SHP77 (cell line): ENCODE data around the gene DEGS2.
A peak's percentile ranks its signal among the peaks of the same experiment; 100 is the strongest.

ENCODE experiments used
- DNase-seq, 2 experiments: peaks; one replicate each; lab custom pipeline; 2025; lab: John Stamatoyannopoulos, UW

Gene DEGS2

GRCh38 chr14:100148837-100149731 is 10.4 kb downstream of the DEGS2 start:
- DNase-seq: no peak

DNA sequence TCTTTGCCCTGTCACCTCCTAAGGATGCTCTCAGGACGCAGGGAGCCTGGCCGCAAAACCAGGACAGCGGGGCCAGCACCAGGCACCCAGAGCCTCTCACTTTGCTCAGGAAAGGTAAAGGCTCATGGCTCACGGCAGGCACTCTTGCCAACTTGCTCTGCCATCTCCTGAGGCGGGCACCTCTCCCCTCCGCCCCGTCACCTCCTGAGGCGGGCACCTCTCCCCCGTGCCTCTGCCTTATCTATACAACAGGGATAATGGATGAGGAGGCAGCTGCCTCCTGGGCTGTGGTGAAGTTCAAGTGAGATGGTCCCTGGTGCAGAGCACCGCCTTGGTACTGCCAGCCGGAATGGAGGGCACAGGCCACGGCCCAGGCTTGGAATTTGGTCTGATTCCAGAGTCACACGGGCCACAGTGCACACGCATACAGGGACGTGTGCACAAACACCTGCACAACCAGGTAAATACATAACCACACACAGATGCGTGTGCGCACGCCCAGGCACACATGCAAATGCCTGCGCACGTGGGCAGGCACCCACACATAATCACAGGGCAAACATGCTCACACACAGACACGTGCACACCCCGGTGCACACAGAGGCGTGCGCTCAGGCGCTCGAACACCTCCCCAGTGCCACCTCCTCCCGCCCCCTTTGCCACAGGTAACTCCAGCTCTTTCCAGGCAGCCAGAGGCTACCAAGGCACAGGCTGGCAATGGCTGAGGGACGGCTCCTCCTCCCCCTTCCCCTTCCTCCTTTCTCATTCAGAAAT is 11.6 kb downstream of the DEGS2 start:
- DNase-seq: no peak

DNA sequence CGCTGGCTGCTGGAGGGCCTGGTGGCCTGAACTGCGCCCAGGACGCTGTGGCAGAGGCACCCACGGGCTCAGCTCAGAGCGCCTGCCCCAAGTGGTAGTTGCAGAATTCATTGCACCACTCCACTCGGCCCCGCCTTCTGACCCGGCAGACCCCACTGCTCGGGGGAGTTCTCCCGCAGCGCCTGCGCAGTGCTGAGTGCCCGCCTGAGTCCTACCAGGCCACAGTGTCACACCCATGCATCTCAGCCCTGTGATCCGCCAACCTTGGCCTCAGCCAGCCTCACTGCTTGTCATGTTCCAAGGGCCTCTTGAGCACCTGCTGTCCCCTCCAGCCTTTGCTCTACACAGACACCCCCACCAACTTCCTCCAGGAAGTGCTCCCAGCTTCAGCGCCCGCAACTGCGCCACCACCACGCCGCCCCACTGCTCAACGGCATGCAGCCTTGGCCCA is 12.2 kb downstream of the DEGS2 start:
- DNase-seq: no peak

- no peak for DNase-seq
Measured at GRCh38 chr14:100146531-100147091, 12.8 kb downstream of the DEGS2 start.

DNA sequence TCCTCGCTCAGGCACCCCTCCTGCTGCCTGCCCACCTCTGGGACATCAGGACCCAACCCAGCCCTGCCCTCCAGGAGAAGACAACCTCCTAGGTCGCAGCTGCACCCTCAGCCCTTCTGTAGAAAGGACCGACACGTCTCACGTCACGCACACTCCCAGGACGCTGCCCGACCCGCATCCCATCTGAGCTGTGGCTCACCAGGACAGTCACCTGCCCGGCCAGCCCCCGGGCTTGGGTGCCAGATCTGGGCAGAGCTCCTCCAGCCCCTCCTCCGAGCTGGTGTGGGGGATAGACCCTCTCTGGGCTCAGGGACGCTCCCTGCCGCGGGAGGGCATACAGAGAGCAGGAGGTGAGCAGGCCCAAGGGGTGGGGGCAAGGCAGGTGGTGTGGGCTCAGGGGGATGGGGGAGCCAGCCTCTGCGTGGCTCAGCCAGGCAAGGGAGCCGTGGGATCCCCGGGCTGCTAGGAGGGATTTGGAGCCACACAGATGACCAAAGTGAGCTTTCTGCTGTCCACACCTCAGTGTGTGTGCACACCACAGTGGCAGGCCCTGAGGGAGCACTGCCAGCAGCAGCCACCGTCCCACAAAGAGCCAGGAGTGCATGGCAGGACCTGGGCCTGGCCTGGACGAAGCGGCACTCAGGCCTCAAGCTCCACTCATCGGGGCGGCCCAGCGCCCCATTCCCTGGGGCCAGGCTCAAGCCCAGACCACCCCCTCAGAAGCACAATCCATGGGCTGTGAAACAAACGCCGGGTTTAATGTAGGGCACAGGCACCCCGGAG is 13.6 kb downstream of the DEGS2 start:
- no peak for DNase-seq

DNA sequence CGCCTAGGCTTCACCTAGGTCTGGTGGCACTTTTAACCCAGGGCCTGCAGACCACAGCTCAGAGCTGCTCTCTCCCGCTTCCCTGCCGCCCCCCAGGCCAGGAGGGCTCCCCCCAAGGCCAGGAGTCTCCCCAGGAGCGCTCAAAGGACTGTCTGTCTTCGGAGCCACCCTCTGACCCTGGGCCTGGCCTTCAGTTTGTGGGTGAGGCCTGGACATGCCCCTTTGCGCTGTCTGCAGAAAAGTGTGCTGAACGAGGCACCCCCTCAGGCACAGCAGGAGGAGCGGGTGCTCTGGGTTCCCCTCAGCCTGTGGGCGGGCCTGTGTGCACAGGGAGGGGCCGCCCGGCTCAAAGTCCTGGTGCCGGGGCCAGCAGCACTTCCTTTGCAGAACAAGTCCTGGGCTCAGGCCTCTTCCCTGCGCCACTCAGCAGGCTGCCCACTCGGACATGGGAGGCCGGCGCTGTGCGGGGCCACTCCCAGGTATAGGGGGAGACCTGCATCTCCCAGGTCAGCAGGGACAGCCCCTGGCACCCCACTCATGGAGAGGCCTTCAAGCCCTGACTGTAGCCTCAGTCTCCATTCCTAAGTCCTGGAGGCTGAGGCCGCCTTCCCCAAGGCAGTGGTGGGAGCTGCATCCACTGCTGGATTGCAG is 14.3 kb downstream of the DEGS2 start:
- no peak for DNase-seq

GRCh38 chr14:100144645-100144995 is 14.8 kb downstream of the DEGS2 start:
- DNase-seq: no peak

- no peak for DNase-seq
Measured at GRCh38 chr14:100143934-100144333, 15.5 kb downstream of the DEGS2 start.

DNA sequence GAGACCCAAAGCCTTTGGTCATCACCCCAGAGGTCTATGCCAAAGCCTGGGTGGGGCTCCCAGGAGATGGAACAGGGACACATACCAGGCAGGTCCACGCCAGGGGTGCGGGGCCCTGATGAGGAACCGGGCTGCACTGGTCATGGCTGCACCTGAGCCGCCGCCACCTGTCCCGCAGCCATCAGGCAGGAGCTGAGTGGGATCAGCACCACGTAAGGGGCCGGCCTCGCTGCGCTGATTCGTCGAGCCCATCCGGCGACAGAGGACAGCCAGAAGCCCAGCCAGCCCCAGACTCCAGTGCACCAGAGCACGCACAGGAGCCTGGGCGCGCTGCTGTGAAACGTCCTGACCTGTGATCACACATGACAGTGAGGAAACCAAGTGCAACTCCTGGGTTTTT is 15.9 kb downstream of the DEGS2 start:
- DNase-seq: no peak

DNA sequence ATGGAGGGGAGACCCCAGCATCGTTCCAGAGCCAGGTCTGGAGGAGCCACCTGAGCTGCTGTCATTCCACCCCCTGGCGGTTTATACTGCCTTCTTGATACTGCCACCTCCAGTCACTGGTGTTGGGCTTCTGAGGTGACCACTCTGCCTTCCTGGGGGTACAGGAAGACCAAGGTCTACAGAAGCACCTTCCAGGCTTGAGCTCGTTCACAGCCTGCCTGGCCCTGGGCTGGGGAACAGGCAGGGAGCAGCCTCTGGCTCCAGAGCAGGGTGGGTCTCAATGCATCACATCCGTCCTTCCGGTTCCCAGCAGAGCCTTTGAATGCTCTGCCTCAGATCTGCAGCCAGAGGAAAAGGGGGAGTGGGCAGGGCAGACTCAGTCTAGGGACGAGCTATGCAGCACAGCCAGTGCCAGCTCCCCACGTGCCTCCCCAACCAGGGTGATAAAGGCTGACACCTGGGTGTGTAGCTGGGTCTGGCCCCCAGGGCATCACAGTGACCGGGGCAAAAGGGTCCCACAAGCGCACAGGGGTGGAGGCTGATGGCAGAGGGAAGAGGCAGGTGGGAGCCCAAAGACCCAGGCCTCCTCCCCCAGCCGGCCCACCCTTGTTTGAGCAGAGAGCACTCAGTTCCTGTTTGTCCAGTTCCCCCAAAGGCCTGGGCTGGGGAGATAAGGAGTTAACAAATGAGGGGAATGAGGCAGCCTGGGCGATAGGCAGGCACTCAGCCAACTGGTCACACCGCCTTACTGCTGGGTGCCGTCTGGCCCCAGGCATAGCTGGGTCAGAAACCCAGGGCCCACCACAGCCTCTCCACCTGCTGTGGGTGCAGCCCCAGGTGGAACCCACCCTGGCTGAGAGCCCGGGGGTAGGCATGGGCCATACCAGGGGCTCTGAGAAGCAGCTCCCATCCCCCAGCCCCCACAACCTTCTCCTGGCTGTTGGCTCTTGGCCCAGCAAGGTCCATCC is 17.1 kb downstream of the DEGS2 start:
- DNase-seq: no peak

DNA sequence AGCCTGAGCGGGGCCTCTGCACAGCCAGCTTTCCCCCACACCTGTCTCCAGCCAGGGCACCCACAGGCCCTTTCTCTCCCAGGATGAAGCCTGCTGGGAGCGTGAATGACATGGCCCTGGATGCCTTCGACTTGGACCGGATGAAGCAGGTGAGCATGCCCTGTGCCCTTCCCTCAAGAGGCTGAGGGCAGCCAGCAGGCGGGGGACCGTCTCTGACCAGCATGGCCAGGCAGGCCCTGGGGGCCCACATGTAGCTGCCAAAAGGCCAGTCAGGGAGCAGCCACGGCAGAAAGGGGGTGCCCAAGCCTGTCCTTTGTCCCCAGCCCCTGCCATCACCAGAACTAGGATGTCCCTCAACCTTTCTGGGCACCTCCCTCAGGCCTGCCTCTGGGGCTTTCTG is 18.3 kb downstream of the DEGS2 start:
- no peak for DNase-seq

DNA sequence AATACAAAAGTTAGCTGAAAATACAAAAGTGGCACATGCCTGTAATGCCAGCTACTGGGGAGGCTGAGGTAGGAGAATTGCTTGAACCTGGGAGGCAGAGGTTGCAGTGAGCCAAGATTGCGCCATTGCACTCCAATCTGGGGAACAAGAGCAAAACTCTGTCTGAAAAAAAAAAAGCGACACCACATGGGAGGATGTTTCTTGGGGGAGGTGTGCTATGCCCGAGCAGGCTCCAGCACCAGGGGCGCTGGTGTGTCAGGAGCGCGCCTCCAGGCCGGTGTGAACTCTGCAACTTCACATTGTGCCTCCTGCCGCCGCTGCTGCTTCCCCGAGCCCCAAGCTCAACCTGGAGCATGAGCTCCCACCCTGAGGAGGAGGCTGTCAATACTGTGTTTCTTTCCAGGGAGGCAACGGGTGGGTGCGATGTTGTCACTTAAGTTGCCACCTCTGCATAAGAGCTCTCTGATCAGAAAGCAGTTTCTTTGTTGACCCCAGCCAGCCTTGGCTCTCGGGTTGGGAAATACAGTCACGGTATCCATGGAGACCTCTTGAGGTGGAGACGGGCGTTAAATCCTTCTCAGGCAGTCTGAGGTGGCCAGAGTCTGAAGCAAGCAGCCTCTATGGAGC is 18.9 kb downstream of the DEGS2 start:
- peak in 1 of 2 experiments; percentile 16 for DNase-seq

GRCh38 chr14:100138955-100139354 is 20.5 kb downstream of the DEGS2 start:
- no peak for DNase-seq

DNA sequence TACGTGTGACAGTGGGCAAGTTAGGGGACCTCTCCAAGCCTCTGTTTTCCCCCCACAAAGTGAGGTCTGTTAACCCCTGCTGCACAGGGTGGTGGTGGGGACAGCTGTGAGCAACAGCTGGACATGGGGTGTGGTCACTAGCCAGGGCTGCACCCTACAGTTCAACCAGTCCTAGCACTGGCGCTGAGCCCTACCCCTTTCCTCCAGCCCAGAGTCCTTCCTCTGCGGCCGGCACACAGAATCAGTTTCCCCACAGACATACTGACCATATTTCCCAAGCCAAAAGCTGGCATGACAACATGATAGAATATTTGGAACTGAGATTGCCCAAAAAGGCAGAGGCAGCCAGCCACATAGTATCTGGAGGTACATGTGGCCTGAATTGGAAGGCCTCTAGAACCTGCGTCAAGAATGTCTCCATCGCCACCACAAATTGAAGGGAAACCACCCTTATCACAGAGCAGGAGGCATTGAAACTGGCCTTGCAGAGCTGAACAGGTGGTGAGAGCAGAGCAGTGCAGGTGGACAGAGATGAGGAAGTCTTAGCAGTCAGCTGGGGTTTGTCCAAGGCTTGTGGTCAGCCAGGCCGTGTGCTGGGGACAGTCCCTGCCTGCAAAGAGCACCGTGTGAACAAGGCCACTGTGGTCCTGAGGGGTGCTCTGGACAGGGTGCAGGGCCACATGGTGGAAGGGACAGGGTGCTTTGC is 21.2 kb downstream of the DEGS2 start:
- no peak for DNase-seq

- DNase-seq: no peak
Measured at GRCh38 chr14:100137173-100137572, 22.3 kb downstream of the DEGS2 start.

GRCh38 chr14:100135784-100136183 is 23.7 kb downstream of the DEGS2 start:
- no peak for DNase-seq

GRCh38 chr14:100135073-100135472 is 24.4 kb downstream of the DEGS2 start:
- no peak for DNase-seq

- no peak for DNase-seq
Measured at GRCh38 chr14:100134586-100134985, 24.9 kb downstream of the DEGS2 start.

- no peak for DNase-seq
Measured at GRCh38 chr14:100132903-100133510, 26.4 kb downstream of the DEGS2 start.
